HG03103 (cell line): ENCODE measurements around the gene DCLK2.
"Not testable (repeated sequence)": the region's sequence is repeated elsewhere in the genome, so short reads cannot be mapped to it uniquely, and the experiment has no call there.

Source experiments
- ATAC-seq: cut with Tn5 transposase; IDR thresholded peaks from one replicate; pipeline ENCODE4 v1.9.1; 2021; ENCODE audit warnings: low read depth; ENCODE audit not compliant: unreplicated experiment

The DCLK2 gene

GRCh38 chr4:150145090-150145945 lies 67.1 kb downstream of the DCLK2 start:
- ATAC-seq, result no peak

- no peak for ATAC-seq
These were observed 67.7 kb downstream of the DCLK2 start for GRCh38 chr4:150145946-150146340.

GRCh38 chr4:150149381-150149780 lies 71.1 kb downstream of the DCLK2 start:
- no peak for ATAC-seq

- ATAC-seq, result no peak
These were observed 72.4 kb downstream of the DCLK2 start for GRCh38 chr4:150150629-150151062.

- ATAC-seq, result no peak
These were observed 74.5 kb downstream of the DCLK2 start for GRCh38 chr4:150152766-150153165.

- no peak for ATAC-seq
These were observed 77.1 kb downstream of the DCLK2 start for GRCh38 chr4:150155391-150155790.

GRCh38 chr4:150156543-150156942 lies 78.3 kb downstream of the DCLK2 start:
- ATAC-seq, result no peak

GRCh38 chr4:150158041-150158440 lies 79.8 kb downstream of the DCLK2 start:
- no peak for ATAC-seq

- ATAC-seq, result no peak
These were observed 82.2 kb downstream of the DCLK2 start for GRCh38 chr4:150160473-150160872.

- no peak for ATAC-seq
These were observed 82.9 kb downstream of the DCLK2 start for GRCh38 chr4:150161109-150161508.

GRCh38 chr4:150162020-150162419 lies 83.8 kb downstream of the DCLK2 start:
- ATAC-seq, result not testable (repeated sequence)

GRCh38 chr4:150164055-150164454 lies 85.8 kb downstream of the DCLK2 start:
- no peak for ATAC-seq

GRCh38 chr4:150164956-150165629 lies 86.8 kb downstream of the DCLK2 start:
- ATAC-seq, result no peak

GRCh38 chr4:150167054-150167453 lies 88.8 kb downstream of the DCLK2 start:
- ATAC-seq, result no peak

GRCh38 chr4:150173432-150173861 lies 95.2 kb downstream of the DCLK2 start:
- no peak for ATAC-seq

GRCh38 chr4:150173982-150174398 lies 95.7 kb downstream of the DCLK2 start:
- ATAC-seq, result no peak

- ATAC-seq, result no peak
These were observed 98.3 kb downstream of the DCLK2 start for GRCh38 chr4:150176547-150176946.

- no peak for ATAC-seq
These were observed 99.9 kb downstream of the DCLK2 start for GRCh38 chr4:150178161-150178560.

- no peak for ATAC-seq
These were observed 103.3 kb downstream of the DCLK2 start for GRCh38 chr4:150181536-150181935.

- ATAC-seq, result no peak
These were observed 104.5 kb downstream of the DCLK2 start for GRCh38 chr4:150182794-150183193.

- not testable (repeated sequence) for ATAC-seq
These were observed 106.8 kb downstream of the DCLK2 start for GRCh38 chr4:150185033-150185432.

GRCh38 chr4:150192986-150193385 lies 114.7 kb downstream of the DCLK2 start:
- ATAC-seq, result no peak
